ENCODE results near the gene TMEM181. TPM values are rescaled to one million over a fixed set of nuclear protein-coding genes. Genes with fewer than 3 reads are reported as not detected.
A peak's percentile ranks its signal among the peaks of the same experiment; 100 is the strongest.

The TMEM181 gene
- total RNA-seq, 2 experiments from 2014 or later, result 10.0 to 10.1 TPM

DNA sequence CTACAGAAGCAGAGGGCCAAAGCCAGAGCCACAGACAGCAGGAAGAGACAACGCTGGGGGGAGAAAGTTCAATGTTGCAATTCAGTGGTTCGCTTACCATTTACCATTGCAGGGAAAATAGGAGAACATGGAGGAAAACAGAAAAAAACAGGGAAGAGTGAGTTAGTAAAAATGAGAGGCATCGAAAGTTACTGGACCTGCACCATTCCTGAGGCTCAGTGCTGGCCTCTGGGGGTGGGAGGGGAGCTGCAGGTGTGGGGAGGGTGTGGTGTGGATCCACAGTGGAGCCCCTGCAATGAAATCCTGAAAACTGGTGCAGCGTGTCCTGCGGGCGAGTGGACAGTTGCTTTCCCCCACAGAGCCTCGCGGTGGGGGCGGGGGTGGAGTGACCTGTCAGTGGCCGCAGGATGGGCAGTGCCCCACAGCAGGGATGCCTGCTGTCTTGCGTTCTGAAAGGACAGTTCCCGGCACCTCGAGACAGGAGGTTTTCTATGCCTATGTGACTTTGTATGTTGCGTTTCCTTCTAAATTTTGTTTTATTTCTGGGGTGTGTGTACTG is 5.7 kb downstream of the TMEM181 start:
- Mint-ChIP-seq H3K4me3 (no peak overlapping the region), H3K27me3 (no peaks in the 10 kb centered on the region), H3K4me1 (ENCODE audit: low read depth) (peaks cover 73% of the 10 kb centered on the region), H3K36me3 (ENCODE audit: low read depth) (peaks cover 23% of the 10 kb centered on the region), H3K27ac (peak overlapping the region; percentile 28), H3K9me3 (no peaks in the 10 kb centered on the region)
- DNase-seq (no peak), ATAC-seq (no peak)
- CTCF ChIA-PET, result interaction anchor here (1.8 kb wide), 1 partner anchor 10 kb away, joined by 5 read pairs; no protein-coding TSS in a partner anchor
- POLR2A ChIA-PET, result interaction anchor here (2.3 kb wide), 1 partner anchor 8 kb away, joined by 9 read pairs; no protein-coding TSS in a partner anchor
- intact Hi-C loops (cut with micrococcal nuclease), result no loop called here
- TF ChIP-seq, protein P1, sequence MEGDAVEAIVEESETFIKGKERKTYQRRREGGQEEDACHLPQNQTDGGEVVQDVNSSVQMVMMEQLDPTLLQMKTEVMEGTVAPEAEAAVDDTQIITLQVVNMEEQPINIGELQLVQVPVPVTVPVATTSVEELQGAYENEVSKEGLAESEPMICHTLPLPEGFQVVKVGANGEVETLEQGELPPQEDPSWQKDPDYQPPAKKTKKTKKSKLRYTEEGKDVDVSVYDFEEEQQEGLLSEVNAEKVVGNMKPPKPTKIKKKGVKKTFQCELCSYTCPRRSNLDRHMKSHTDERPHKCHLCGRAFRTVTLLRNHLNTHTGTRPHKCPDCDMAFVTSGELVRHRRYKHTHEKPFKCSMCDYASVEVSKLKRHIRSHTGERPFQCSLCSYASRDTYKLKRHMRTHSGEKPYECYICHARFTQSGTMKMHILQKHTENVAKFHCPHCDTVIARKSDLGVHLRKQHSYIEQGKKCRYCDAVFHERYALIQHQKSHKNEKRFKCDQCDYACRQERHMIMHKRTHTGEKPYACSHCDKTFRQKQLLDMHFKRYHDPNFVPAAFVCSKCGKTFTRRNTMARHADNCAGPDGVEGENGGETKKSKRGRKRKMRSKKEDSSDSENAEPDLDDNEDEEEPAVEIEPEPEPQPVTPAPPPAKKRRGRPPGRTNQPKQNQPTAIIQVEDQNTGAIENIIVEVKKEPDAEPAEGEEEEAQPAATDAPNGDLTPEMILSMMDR (IDR thresholded peaks at IDR 0.05), result no peak

DNA sequence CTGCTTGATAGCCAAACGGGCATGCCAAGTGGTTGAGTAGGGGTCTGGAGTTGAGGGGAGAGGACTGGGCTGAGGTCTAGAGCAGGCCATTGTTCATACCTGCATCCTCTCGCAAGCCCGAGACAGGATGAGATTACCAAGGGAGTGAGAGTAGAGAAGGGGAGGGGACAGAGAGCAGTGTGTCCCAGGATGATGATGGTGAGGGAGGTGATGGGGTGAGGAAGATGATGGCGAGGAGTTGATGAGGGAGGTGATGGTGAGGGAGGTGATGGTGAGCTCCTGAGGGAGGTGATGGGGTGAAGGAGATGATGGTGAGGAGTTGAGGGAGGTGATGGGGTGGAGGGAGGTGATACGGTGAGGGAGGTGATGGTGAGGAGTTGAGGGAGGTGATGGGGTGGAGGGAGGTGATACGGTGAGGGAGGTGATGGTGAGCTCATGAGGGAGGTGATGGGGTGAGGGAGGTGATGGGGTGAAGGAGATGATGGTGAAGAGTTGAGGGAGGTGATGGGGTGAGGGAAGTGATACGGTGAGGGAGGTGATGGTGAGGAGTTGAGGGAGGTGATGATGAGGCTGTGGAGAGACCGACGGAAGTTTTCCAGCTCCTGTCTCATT is 6.4 kb downstream of the TMEM181 start:
- DNase-seq (no peak), ATAC-seq (no peak)
- Mint-ChIP-seq H3K27ac (peak overlapping the region; percentile 92), H3K4me1 (ENCODE audit: low read depth) (peaks cover 70% of the 10 kb centered on the region), H3K4me3 (no peak overlapping the region), H3K27me3 (no peaks in the 10 kb centered on the region), H3K36me3 (ENCODE audit: low read depth) (peaks cover 23% of the 10 kb centered on the region), H3K9me3 (no peaks in the 10 kb centered on the region)
- POLR2A ChIA-PET, result interaction anchor here (2.3 kb wide), 1 partner anchor 8 kb away, joined by 9 read pairs; no protein-coding TSS in a partner anchor
- TF ChIP-seq, protein P1 (IDR thresholded peaks at IDR 0.05), result no peak
- intact Hi-C loops (cut with micrococcal nuclease), result no loop called here
- CTCF ChIA-PET, result interaction anchor here (1.8 kb wide), 1 partner anchor 11 kb away, joined by 5 read pairs; no protein-coding TSS in a partner anchor

DNA sequence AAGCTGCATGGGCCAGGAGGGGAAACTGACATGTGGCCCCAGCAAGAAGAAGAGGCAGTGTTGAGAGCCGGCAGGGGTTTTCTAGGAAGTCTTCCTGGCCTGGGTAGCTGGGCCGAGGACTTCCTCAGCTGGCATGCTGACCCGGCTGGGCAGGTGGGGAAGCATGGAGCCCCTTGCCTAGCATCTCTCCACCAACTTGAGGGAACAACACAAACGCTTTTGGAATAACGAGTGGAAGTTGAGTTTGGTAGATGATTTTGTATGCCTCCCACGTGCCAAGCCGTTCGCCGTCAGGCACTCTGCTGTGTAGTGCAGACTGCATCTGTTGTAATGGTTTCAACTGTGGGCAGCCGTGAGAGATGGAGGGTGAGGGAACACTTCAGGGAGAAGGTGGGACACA is 7.3 kb downstream of the TMEM181 start:
- Mint-ChIP-seq H3K4me3 (no peak overlapping the region), H3K27me3 (no peaks in the 10 kb centered on the region), H3K4me1 (ENCODE audit: low read depth) (peaks cover 66% of the 10 kb centered on the region), H3K27ac (peak overlapping the region; percentile 92), H3K9me3 (no peaks in the 10 kb centered on the region), H3K36me3 (ENCODE audit: low read depth) (peaks cover 18% of the 10 kb centered on the region)
- ATAC-seq (no peak), DNase-seq (no peak)
- TF ChIP-seq, protein P1 (IDR thresholded peaks at IDR 0.05), result no peak
- CTCF ChIA-PET, result interaction anchor here (1.3 to 1.8 kb wide), 2 partner anchors 12 to 38 kb away, joined by 5 read pairs; no protein-coding TSS in a partner anchor
- POLR2A ChIA-PET, result interaction anchor here (2.3 kb wide), 1 partner anchor 9 kb away, joined by 9 read pairs; no protein-coding TSS in a partner anchor
- intact Hi-C loops (cut with micrococcal nuclease), result no loop called here

DNA sequence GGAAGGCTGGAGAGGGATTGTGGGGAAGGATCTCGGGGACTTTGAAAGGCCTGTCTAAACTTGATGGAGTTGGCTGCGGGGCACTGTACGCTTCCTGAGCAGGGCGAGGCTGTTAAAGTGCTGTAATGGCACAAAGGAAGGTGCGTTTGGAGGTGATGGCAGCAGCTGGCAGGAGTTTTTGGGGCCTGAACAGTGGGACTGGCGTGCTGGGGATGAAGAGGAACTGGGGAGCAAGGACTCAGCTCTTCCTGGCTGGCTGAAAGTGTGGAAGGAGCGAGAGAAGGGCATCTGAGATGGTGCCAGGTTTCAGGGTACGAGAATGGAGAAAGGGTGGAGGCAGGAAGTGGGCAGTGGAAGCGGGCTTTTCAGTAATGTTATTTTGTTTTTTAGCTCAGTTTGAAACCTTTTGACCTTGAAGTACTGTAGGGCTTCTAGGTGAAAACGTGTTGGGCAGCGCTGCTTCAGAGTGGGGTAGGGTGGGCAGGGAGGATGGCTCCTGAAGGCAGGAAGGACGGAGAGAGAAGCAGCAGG is 8.0 kb downstream of the TMEM181 start:
- peak; percentile 28 for DNase-seq
- ATAC-seq, result peak; percentile 61
- Mint-ChIP-seq H3K4me3 (peak overlapping the region; percentile 17), H3K36me3 (ENCODE audit: low read depth) (peaks cover 22% of the 10 kb centered on the region), H3K9me3 (no peaks in the 10 kb centered on the region), H3K27me3 (no peaks in the 10 kb centered on the region), H3K4me1 (ENCODE audit: low read depth) (peaks cover 65% of the 10 kb centered on the region), H3K27ac (peak overlapping the region; percentile 92)
- ChIA-PET CTCF (interaction anchor here (1.2 to 1.5 kb wide), 3 partner anchors 9 to 354 kb away, joined by 4 to 5 read pairs (median 5); partner anchors contain the start of gene TMEM181), POLR2A (interaction anchor here (1.0 to 2.3 kb wide), 4 partner anchors 10 to 78 kb away, joined by 3 to 9 read pairs (median 4); no protein-coding TSS in a partner anchor)
- intact Hi-C loops (cut with micrococcal nuclease), result no loop called here
- TF ChIP-seq, protein P1 (IDR thresholded peaks at IDR 0.05), result no peak
